MCF 10A (cell line): ENCODE results near the gene BMPR1A. TPM values are rescaled to one million over a fixed set of nuclear protein-coding genes. Genes with fewer than 3 reads are reported as not detected.

ENCODE experiments used
- BruUV-seq: library from RNA; stranded (reverse); fragments of 400-500 nt; replicated peaks from 2 replicates; lab custom pipeline; 2021; lab: Mats Ljungman, UMichigan
- CTCF ChIA-PET: fragments of 300-600 bp; sonication (Branson Sonifier 250); formaldehyde crosslinking; extraction: SDS; loops from one replicate; lab custom pipeline; 2021; ENCODE audit warnings: antibody characterized with exemption, inconsistent platforms; lab: Yijun Ruan, JAX
- POLR2A ChIA-PET: fragments of 300-600, 350-650 bp; sonication (Branson Sonifier 250); formaldehyde crosslinking; extraction: SDS; loops from one replicate; lab custom pipeline; 2020; ENCODE audit warnings: antibody characterized with exemption, inconsistent platforms; lab: Yijun Ruan, JAX
- DNase-seq: peaks from one replicate; pipeline ENCODE4 v3.0.0-alpha.2; 2018; ENCODE audit not compliant: unreplicated experiment
- H3K27ac Mint-ChIP-seq: one replicate; pipeline ENCODE4 v1.8.0; 2022; ENCODE audit warnings: mild to moderate bottlenecking, low read depth, mixed read lengths; ENCODE audit not compliant: unreplicated experiment
- H3K27me3 Mint-ChIP-seq: one replicate; pipeline ENCODE4 v1.8.0; 2022; ENCODE audit warnings: mixed read lengths; ENCODE audit not compliant: insufficient read depth, unreplicated experiment
- H3K36me3 Mint-ChIP-seq: one replicate; pipeline ENCODE4 v1.8.0; 2022; ENCODE audit warnings: mild to moderate bottlenecking, moderate library complexity, mixed read lengths; ENCODE audit not compliant: insufficient read depth, unreplicated experiment
- H3K4me1 Mint-ChIP-seq: one replicate; pipeline ENCODE4 v1.8.0; 2022; ENCODE audit warnings: mixed read lengths; ENCODE audit not compliant: insufficient read depth, unreplicated experiment
- H3K4me3 Mint-ChIP-seq: one replicate; pipeline ENCODE4 v1.8.0; 2022; ENCODE audit warnings: mild to moderate bottlenecking, moderate library complexity, mixed read lengths; ENCODE audit not compliant: unreplicated experiment
- H3K9me3 Mint-ChIP-seq: one replicate; pipeline ENCODE4 v1.8.0; 2022; ENCODE audit warnings: mixed read lengths; ENCODE audit not compliant: unreplicated experiment
- CTCF ChIP-seq: fragments of 200-600 bp; IDR thresholded peaks from one replicate; pipeline ENCODE4 v1.8.0; 2022; ENCODE audit warnings: antibody characterized with exemption, mild to moderate bottlenecking; ENCODE audit not compliant: unreplicated experiment
- intact Hi-C: fragments of 100-400 bp; cut with micrococcal nuclease; formaldehyde crosslinking; loops from 2 replicates; pipeline ENCODE4 v1.14.1; 2022
- total RNA-seq: library from RNA; stranded (reverse); gene quantifications from 2 replicates; pipeline ENCODE4 v1.2.3, GENCODE V29; 2022

BMPR1A gene
- total RNA-seq, 1 experiment from 2014 or later: 27.3 TPM

- no TSS peak for BruUV-seq
- no peaks in the 10 kb centered on the region for H3K9me3 Mint-ChIP-seq
- peaks cover 39% of the 10 kb centered on the region for H3K36me3 Mint-ChIP-seq
Measured at GRCh38 chr10:86900955-86901354, 144.5 kb downstream of the BMPR1A start.

GRCh38 chr10:86904600-86904999 lies 148.2 kb downstream of the BMPR1A start:
- Mint-ChIP-seq H3K27me3 (no peaks in the 10 kb centered on the region), H3K4me3 (no peak overlapping the region), H3K4me1 (no peaks in the 10 kb centered on the region), H3K36me3 (peaks cover 62% of the 10 kb centered on the region), H3K27ac (no peak overlapping the region), H3K9me3 (peaks cover 14% of the 10 kb centered on the region)
- CTCF ChIA-PET: interaction anchor here (0.6 kb wide), 2 partner anchors 36 to 137 kb away, joined by 3 to 4 read pairs; no protein-coding TSS in a partner anchor
- POLR2A ChIA-PET: no interaction called here
- no TSS peak for BruUV-seq
- intact Hi-C loops: loop anchor here (5.0 kb wide), 1 partner anchor 382 kb away; the partner anchor contains the start of gene WAPL
- DNase-seq: no peak
- TF ChIP-seq CTCF: no peak

More at GRCh38 chr10:86900955-86901354, 144.5 kb downstream of the BMPR1A start:
- Mint-ChIP-seq H3K27me3 (no peaks in the 10 kb centered on the region), H3K4me3 (no peak overlapping the region), H3K27ac (no peak overlapping the region), H3K4me1 (no peaks in the 10 kb centered on the region)
- ChIA-PET CTCF (interaction anchor here (0.6 to 5.9 kb wide), 14 partner anchors 9 to 862 kb away, joined by 3 to 54 read pairs (median 5); partner anchors contain the start of gene BMPR1A), POLR2A (interaction anchor here (0.6 kb wide), 1 partner anchor 244 kb away, joined by 3 read pairs; no protein-coding TSS in a partner anchor)
- no peak for DNase-seq
- no peak for TF ChIP-seq CTCF
- intact Hi-C loops: loop anchor here (5.0 kb wide), 1 partner anchor 379 kb away; the partner anchor contains the start of gene WAPL

- H3K27ac Mint-ChIP-seq: no peak overlapping the region
- peaks cover 62% of the 10 kb centered on the region for H3K36me3 Mint-ChIP-seq
- no peaks in the 10 kb centered on the region for H3K27me3 Mint-ChIP-seq
- no TSS peak for BruUV-seq
- ChIA-PET POLR2A (interaction anchor here (0.9 kb wide), 1 partner anchor 12 kb away, joined by 3 read pairs; no protein-coding TSS in a partner anchor), CTCF (interaction anchor here (0.6 to 0.8 kb wide), 3 partner anchors 101 to 218 kb away, joined by 3 to 4 read pairs (median 3); no protein-coding TSS in a partner anchor)
- peaks cover 14% of the 10 kb centered on the region for H3K9me3 Mint-ChIP-seq
- no peak overlapping the region for H3K4me3 Mint-ChIP-seq
- intact Hi-C loops: no loop called here
- no peak for DNase-seq
- no peaks in the 10 kb centered on the region for H3K4me1 Mint-ChIP-seq
- TF ChIP-seq CTCF: no peak
Measured at GRCh38 chr10:86905429-86905828, 149.0 kb downstream of the BMPR1A start.

- H3K4me1 Mint-ChIP-seq: peaks cover 10% of the 10 kb centered on the region
- TF ChIP-seq CTCF: no peak
- intact Hi-C loops: no loop called here
- peaks cover 54% of the 10 kb centered on the region for H3K36me3 Mint-ChIP-seq
- ChIA-PET CTCF (interaction anchor here (0.7 to 1.4 kb wide), 2 partner anchors 12 to 211 kb away, joined by 3 to 5 read pairs; no protein-coding TSS in a partner anchor), POLR2A (no interaction called here)
- H3K9me3 Mint-ChIP-seq: no peaks in the 10 kb centered on the region
- H3K4me3 Mint-ChIP-seq: no peak overlapping the region
- no peaks in the 10 kb centered on the region for H3K27me3 Mint-ChIP-seq
- no peak overlapping the region for H3K27ac Mint-ChIP-seq
- no TSS peak for BruUV-seq
- no peak for DNase-seq
Measured at GRCh38 chr10:86914734-86915133, 158.3 kb downstream of the BMPR1A start.
